K562 (cell line): ENCODE measurements around the gene CHN2. TPM values are rescaled to one million over a fixed set of nuclear protein-coding genes. Genes with fewer than 3 reads are reported as not detected.
A peak's percentile ranks its signal among the peaks of the same experiment; 100 is the strongest.

Source experiments
- CCNT2 ChIP-seq: IDR thresholded peaks from 2 replicates; pipeline ENCODE4 v1.6.1; 2011; ENCODE audit warnings: borderline replicate concordance, low read depth, mild to moderate bottlenecking, moderate library complexity, mixed read lengths, low read length; ENCODE audit not compliant: insufficient read length; ENCODE audit errors: extremely low read depth
- ELF2 ChIP-seq: fragments of 250-450 bp; sonication (Bioruptor Pico); IDR thresholded peaks from 2 replicates; pipeline ENCODE4 v1.5.0; 2021; ENCODE audit warnings: mild to moderate bottlenecking
- MAFF ChIP-seq: IDR thresholded peaks from 2 replicates; pipeline ENCODE4 v1.6.1; 2012; ENCODE audit warnings: low read length, improper control_type of control experiment
- MEF2D ChIP-seq: conservative IDR thresholded peaks from 2 replicates; pipeline ENCODE4 v1.6.1; 2016; ENCODE audit warnings: low read depth, missing genetic modification characterization, missing compliant biosample characterization
- NUFIP1 ChIP-seq: fragments of 450-650 bp; IDR thresholded peaks from 2 replicates; pipeline ENCODE4 v1.6.1; 2018; ENCODE audit not compliant: partially characterized antibody
- OTX1 ChIP-seq: fragments of 450-650 bp; formaldehyde crosslinking; IDR thresholded peaks from 2 replicates; pipeline ENCODE4 v1.4.0; 2022; ENCODE audit warnings: mild to moderate bottlenecking
- SAP30 ChIP-seq: fragments of 200-600 bp; sonication (generic); IDR thresholded peaks from 2 replicates; pipeline ENCODE4 v1.6.1; 2012; ENCODE audit warnings: borderline replicate concordance, low read depth, mild to moderate bottlenecking, moderate library complexity, low read length, control low read depth, inconsistent platforms; ENCODE audit not compliant: insufficient read depth, poor library complexity, severe bottlenecking
- ZFP30 ChIP-seq: fragments of 250-450 bp; sonication (Bioruptor Pico); IDR thresholded peaks from 2 replicates; pipeline ENCODE4 v1.8.0; 2022; ENCODE audit warnings: moderate library complexity, mild to moderate bottlenecking, inconsistent platforms, borderline replicate concordance
- ZNF274 ChIP-seq: IDR thresholded peaks from 2 replicates; pipeline ENCODE4 v1.6.1; 2011; ENCODE audit warnings: low read depth, mild to moderate bottlenecking, low read length, moderate library complexity, borderline replicate concordance
- polyA plus RNA-seq, 8 experiments: library from polyadenylated mRNA; depleted of rRNA in 4 of 8; stranded (reverse) in 5 of 8; unstranded in 3 of 8; fragments of >200 nt; fragmentation: Nextera tagmentation in 2 of 8; fragmentation: Illumina TruSeq in 1 of 8; extraction: Ambion mirVana in 2 of 8; extraction: Trizol in 1 of 8; gene quantifications; 2 replicates each; pipeline versions ENCODE4 v1.2.1 to v1.2.3, GENCODE V29; 2011 to 2014; ENCODE audit warnings: inconsistent platforms in 1 of 8, missing spikeins in 1 of 8
- total RNA-seq, 7 experiments: library from RNA; depleted of rRNA in 6 of 7; stranded (reverse); fragments of >200 nt in 6 of 7; fragmentation: Illumina TruSeq in 2 of 7; extraction: Trizol in 2 of 7; gene quantifications; 2 replicates each; pipeline versions ENCODE4 v1.2.1 to v1.2.3, GENCODE V29; 2011 to 2021; ENCODE audit warnings: low replicate concordance in 1 of 7
- TF ChIP-seq, protein P1 (sequence below): sonication (generic); formaldehyde crosslinking; IDR thresholded peaks from 2 replicates; pipeline ENCODE4 v1.5.0; 2020; ENCODE audit warnings: missing genetic modification reagents
- TF ChIP-seq, protein P2 (sequence below): sonication (generic); formaldehyde crosslinking; IDR thresholded peaks from 2 replicates; pipeline ENCODE4 v1.9.0; 2022; ENCODE audit warnings: mild to moderate bottlenecking, missing genetic modification reagents
- TF ChIP-seq, protein P3 (sequence below): fragments of 250-450 bp; sonication (Bioruptor Pico); IDR thresholded peaks from 2 replicates; pipeline ENCODE4 v1.5.0; 2021; ENCODE audit warnings: mild to moderate bottlenecking, moderate library complexity

Gene CHN2
- total and polyA plus RNA-seq, 9 of the 15 experiments (the other 6 are each of a cell fraction or from before 2014, with no cell fraction given) = 0.12 to 2.1 (median 0.31) TPM; not detected in 1

DNA sequence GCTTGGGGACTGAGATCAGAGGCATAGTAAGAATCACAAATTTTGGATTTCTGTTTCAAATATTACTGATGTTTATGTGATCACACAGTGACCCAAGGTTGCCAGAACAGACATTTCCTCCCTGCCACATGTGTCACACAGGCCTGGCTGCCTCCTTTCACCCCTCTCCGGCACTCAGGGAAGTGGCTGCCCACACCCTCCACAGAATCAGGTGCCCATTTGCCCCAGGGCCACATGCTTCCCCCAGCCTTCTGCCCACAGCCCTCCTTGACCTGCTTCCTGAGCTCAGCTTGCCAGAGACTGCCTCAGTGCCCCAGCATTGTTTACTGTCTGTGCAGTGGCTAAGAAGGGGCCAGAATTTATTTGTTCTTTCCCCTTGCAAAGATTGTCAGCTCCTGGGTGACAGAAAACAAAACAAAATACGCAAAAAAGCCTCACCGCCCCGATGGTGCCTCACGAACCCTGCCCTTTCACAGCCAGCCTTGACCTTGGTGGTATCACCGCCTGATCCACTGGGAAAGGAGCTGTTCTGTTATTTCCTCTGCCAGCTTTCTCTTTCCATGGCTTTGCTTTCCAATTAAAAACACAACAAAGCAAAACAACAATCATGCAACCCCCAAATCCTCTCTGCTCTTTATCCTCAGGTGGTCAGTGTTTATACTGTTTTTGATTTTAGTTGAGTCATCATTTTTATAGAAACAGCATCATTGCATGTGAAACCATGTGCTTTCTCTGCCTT is 52.8 kb downstream of the CHN2 start (continued):
- TF ChIP-seq SAP30 = no peak
- peak; percentile 82 for TF ChIP-seq MAFF
- TF ChIP-seq, protein P1, sequence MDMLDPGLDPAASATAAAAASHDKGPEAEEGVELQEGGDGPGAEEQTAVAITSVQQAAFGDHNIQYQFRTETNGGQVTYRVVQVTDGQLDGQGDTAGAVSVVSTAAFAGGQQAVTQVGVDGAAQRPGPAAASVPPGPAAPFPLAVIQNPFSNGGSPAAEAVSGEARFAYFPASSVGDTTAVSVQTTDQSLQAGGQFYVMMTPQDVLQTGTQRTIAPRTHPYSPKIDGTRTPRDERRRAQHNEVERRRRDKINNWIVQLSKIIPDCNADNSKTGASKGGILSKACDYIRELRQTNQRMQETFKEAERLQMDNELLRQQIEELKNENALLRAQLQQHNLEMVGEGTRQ (CRISPR knock-in tag) = no peak
- no peak for TF ChIP-seq MEF2D (tag)
- TF ChIP-seq ZFP30 (CRISPR knock-in tag) = no peak
- no peak for TF ChIP-seq ZNF274
- TF ChIP-seq, protein P2, sequence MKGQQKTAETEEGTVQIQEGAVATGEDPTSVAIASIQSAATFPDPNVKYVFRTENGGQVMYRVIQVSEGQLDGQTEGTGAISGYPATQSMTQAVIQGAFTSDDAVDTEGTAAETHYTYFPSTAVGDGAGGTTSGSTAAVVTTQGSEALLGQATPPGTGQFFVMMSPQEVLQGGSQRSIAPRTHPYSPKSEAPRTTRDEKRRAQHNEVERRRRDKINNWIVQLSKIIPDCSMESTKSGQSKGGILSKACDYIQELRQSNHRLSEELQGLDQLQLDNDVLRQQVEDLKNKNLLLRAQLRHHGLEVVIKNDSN (CRISPR knock-in tag) = no peak
- no peak for TF ChIP-seq NUFIP1
- TF ChIP-seq, protein P3, sequence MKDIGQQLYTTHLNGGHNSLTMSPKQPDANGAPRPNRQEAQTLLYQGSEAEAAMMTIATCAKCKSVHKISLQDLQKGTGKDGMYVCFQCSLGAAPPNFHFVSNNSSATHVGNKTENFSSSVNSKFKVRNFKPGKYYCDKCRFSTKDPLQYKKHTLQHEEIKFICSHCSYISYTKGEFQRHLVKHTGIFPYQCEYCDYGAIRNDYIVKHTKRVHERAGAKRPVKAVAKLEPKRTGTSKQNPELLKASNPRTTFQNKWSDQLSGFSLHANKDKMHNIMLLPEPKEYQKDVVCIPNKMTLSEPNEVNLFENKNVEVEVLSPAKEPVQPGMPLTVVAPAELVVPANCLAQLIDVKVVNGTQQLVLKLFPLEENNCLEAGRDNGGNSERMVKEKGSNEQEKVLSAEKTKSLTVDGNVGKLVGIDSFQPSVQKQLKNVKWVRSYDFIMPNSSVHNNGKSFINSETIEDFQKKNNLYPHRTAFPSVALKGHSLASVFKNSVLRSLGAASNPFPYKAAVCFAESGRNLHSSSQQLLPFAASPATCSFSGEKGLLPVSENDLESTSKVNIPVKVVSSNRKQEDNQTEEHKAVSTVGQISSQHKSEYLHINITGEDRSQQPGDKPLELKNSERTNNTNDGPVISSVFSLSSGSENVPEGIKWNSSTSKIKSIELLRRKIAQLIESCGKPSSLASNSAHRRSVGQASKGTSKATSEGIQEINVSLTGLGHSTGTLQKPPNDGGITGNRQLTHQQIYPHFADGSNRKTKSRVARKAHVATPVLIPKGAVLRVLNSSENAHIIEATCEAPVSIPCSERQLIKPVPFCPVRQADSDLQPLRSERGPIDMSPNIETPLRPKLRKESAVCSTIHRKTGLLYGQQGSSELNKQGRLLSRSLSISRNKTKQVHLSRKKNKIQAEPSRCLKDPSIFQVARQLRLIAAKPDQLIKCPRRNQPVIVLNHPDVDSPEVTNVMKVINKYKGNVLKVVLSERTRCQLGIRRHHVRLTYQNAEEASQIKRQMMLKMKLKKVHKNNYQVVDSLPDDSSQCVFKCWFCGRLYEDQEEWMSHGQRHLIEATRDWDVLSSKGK (CRISPR knock-in tag) = no peak
- TF ChIP-seq ELF2 = no peak
- no peak for TF ChIP-seq OTX1 (CRISPR knock-in tag)
- no peak for TF ChIP-seq CCNT2
